GM18508 (cell line): ENCODE results near the gene BMPR1B.

Experiments used
- ATAC-seq: cut with Tn5 transposase; IDR thresholded peaks from one replicate; pipeline ENCODE4 v1.9.1; 2021; ENCODE audit warnings: moderate number of reproducible peaks; ENCODE audit not compliant: insufficient read depth, unreplicated experiment

The BMPR1B gene

GRCh38 chr4:94895081-94895480 lies 137.3 kb downstream of the BMPR1B start:
- no peak for ATAC-seq

DNA sequence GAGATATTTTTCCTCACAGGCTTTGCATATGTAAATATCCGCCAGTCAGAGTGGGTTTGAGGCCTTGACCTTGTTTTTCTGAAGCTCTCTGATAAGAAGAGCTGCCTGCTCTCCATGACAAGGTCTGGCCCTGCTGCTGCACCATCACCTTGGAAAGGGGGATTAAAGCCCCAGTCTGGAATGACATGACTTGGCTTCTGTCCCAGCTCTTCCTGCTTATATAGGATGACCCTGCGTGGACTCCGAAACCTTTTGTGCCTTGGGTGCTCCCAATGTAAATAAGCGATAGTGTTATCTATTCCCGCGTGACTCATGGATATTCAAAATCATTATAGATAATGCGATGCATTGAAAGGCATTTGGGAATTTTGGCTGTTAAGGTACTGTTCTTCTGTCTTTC lies 139.3 kb downstream of the BMPR1B start:
- ATAC-seq: no peak

- no peak for ATAC-seq
Measured at GRCh38 chr4:94905511-94905910, 147.8 kb downstream of the BMPR1B start.

GRCh38 chr4:94909645-94910044 lies 151.9 kb downstream of the BMPR1B start:
- ATAC-seq: no peak

GRCh38 chr4:94911106-94911505 lies 153.4 kb downstream of the BMPR1B start:
- ATAC-seq: no peak

- no peak for ATAC-seq
Measured at GRCh38 chr4:94912606-94913005, 154.9 kb downstream of the BMPR1B start.

DNA sequence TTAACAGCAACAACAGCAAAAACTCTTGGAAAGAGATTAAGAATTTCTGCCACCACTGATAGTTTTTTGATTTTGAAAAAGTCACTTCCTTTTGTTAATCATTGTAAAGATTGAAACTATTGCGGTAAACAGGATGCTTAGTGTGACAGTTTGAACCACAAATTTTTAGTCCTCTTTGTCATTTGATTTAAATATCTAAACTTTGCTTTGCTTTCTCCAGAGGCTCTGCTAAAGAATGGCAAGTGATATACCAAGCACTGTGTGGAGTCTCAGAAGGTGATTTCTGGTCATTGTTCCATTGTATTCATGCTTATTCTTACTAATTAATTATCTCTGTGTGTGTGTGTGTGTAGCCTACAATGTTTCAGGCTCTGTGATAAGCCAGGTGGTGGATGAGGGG lies 155.6 kb downstream of the BMPR1B start:
- ATAC-seq: peak; percentile 61

GRCh38 chr4:94917146-94917545 lies 159.4 kb downstream of the BMPR1B start:
- no peak for ATAC-seq

DNA sequence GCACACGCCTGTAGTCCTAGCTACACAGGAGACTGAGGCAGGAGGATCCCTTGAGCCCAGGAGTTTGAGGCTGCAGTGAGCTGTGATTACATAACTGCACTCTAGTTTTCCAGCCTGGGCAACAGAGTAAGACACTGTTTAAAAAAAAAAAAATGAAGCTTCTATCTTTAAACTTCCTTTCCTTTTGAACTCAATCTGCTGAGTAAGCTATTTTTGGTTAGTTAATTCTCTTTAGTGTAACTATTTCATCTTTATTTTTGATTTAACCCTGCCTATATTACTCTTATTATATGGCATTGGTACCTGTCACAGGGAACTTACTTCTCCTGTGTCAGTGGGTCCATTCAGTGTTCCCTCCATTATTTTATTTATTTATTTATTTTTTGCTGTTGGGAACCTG lies 160.8 kb downstream of the BMPR1B start:
- no peak for ATAC-seq

DNA sequence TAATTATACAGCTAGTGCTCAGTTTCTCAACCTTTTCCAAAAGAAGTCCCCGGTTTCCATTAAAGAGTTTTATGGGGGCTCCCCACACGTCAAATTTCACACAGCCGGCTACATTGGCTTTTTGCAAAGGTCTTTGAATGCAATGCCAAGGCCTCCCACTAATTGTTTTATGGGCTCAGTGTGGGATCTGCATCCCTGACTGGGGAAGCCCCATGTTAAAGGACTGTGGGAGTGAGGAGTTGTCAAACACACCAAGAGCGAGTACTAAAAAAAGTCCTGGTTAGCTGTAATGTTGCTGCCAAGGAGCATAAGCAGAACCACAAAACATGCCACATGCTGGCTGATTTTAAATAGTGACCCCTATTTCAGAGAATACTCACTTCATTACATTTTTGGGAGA lies 162.6 kb downstream of the BMPR1B start:
- ATAC-seq: no peak

GRCh38 chr4:94924566-94924965 lies 166.8 kb downstream of the BMPR1B start:
- no peak for ATAC-seq

DNA sequence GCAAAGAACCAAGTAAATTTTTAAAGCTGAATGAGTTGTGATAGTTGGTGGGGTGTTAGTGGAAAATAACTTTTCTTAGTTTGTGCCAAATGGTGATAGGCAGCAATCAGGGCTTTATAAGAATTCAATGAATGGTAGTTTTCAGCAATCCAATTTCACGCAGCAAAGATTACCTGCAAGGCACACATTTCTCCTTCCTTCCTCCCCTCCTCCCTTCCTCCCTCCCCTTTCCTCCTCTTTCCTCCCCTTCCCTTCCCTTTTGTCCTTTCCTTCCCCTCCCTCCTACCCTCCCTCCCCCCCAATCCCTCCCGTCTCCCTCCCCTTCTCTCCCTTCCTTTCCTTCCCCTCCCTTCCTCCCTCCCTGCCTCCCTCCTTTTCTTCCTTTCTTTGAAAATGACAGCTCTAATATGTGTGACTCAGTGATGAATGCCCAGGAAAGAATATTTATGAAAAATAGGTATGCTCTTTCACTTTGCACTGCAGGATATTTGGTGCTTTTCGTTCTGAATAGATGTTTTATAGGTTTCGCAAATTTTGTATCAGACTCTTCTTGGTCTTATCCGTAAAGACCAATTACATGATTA lies 168.1 kb downstream of the BMPR1B start:
- no peak for ATAC-seq

DNA sequence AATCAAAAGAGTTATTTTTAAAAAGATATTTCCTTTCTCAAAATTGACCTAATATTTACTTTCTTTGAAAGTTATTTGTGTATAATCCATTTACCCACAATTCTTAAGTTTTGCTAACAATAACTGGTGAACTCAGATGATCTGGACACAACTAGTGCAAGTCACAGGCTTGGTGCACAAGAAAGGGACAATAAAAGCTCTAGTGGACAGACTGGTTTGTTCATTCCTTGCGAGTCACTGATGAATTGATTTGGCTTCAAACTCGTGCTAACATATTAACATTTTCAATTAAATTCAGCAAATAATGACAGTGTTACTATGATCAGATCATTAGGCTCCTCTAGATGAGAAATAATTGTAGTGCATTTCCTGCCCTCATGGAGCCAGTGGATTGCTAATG lies 169.2 kb downstream of the BMPR1B start:
- ATAC-seq: no peak

- no peak for ATAC-seq
Measured at GRCh38 chr4:94927696-94928095, 169.9 kb downstream of the BMPR1B start.

DNA sequence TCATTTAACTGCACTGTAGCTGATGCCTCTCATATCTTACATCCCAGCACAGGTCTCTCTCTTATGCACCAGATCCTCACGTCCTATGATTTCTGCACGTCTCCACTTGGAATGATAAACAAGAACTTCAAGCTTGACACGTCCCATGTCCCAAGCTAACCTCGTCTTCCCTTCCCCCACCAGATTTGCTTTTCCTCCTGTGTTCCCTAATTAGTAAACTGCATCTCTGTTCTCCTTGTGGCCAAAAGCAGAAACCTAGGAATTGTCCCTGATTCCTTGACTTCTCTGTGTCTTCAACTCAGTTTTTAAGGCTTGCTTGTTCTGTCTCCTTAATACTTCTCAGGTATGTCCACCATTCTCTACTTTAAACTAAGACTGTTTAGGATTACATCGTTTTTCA lies 171.9 kb downstream of the BMPR1B start:
- no peak for ATAC-seq

- no peak for ATAC-seq
Measured at GRCh38 chr4:94931626-94932025, 173.9 kb downstream of the BMPR1B start.

DNA sequence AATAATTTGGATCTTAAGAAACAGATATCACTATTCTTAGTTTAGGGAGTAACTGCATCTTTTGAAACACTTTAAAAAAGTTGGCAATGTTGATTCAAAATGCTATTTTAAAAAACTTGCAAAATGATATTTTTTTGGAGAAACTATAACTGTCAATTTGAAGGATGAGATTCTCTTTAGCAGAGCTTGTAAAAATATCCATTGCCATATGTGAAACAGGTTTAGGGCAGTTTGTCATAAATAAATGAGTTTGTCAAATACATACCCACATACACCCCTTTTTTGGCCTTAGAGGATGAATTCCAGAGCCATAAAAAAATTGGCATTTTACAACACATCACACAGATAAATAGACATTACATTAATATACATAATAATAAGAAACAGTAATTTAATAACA lies 174.6 kb downstream of the BMPR1B start:
- no peak for ATAC-seq

DNA sequence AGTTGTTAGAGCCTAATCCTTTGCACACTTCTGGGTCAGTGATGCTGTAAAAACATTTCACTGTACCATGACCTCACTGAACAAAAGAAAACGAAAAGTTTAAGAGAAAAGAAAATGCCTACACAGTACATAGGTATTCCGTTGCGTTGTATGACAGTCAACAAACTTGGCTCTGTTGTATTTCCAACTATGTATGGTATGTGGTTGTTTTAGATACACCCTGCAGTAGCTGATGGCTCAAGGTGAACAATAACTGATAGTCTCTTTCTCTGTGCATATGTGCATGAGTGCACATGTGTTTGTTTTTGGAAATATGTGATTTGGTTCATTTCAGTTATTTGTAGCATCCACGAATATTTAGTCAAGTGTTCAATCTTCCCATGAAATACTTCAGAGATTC lies 176.0 kb downstream of the BMPR1B start:
- ATAC-seq: no peak

- no peak for ATAC-seq
Measured at GRCh38 chr4:94934201-94934600, 176.4 kb downstream of the BMPR1B start.

- no peak for ATAC-seq
Measured at GRCh38 chr4:94934864-94935263, 177.1 kb downstream of the BMPR1B start.

DNA sequence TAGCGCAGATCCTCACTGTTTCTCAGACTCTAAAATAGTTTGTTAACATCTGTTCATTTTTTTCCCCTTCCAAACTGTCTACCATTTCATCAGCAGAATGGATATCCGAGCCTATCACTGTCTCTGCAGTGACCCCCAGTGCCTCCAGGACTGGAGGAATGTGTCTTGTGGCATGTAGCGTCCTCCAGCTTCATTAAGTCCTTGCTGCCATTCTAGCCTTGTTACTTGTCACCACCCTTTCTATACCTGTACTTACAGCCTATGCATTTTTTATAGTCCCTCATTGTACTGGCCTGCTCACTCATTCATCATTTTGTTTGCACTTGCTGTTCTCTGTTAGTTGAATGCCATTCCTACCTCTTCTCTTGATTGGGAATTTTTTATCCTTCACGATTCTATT lies 179.1 kb downstream of the BMPR1B start:
- ATAC-seq: no peak

GRCh38 chr4:94939791-94940519 lies 182.2 kb downstream of the BMPR1B start:
- ATAC-seq: no peak
